ENCODE results near the gene SOS1. TPM values are rescaled to one million over a fixed set of nuclear protein-coding genes. Genes with fewer than 3 reads are reported as not detected.
"Not testable (repeated sequence)": the region's sequence is repeated elsewhere in the genome, so short reads cannot be mapped to it uniquely, and the experiment has no call there.

The SOS1 gene
- total RNA-seq, 6 donors from 2014 or later, result 10.4 to 51.2 (median 25.3) TPM

DNA sequence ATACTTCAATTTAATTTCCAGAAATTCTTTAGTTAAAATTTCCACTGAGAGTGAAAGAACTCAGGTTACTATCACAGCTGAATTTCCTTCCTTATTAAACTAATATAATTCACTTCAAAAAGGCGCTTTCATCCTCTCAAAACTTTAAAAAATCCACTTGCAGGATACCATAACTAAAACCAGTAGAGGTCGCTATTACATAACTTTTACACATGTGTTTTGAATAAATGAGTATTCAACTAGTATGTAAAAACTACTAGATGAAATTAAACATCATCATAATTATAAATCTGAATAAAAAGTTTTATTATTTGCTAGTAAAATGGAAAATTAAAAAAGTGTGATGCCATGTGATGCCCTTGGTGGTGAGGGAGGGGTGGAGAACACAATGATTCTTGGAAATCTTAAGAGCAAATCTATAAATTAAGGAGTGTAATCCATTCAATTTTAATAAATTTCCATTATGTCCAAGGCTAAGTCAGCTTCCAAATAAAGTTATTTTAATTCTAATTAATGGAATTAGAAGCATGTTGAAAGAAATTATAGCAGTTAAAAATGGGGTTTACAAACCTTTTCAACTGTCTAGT lies 61.4 kb downstream of the SOS1 start:
- no peaks in the 10 kb centered on the region for H3K27me3 ChIP-seq
- H3K36me3 ChIP-seq, result peaks cover 0 to 16% (median 1%) of the 10 kb centered on the region in 4 donors
- no peak for TF ChIP-seq EP300 (IDR thresholded peaks at IDR 0.05)
- TF ChIP-seq, protein P1, sequence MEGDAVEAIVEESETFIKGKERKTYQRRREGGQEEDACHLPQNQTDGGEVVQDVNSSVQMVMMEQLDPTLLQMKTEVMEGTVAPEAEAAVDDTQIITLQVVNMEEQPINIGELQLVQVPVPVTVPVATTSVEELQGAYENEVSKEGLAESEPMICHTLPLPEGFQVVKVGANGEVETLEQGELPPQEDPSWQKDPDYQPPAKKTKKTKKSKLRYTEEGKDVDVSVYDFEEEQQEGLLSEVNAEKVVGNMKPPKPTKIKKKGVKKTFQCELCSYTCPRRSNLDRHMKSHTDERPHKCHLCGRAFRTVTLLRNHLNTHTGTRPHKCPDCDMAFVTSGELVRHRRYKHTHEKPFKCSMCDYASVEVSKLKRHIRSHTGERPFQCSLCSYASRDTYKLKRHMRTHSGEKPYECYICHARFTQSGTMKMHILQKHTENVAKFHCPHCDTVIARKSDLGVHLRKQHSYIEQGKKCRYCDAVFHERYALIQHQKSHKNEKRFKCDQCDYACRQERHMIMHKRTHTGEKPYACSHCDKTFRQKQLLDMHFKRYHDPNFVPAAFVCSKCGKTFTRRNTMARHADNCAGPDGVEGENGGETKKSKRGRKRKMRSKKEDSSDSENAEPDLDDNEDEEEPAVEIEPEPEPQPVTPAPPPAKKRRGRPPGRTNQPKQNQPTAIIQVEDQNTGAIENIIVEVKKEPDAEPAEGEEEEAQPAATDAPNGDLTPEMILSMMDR (IDR thresholded peaks at IDR 0.05), result peak; percentile 31 to 61 (median 56)
- ATAC-seq (ENCODE audit: low FRiP score in 2 of 2) (no peak), DNase-seq (no peak)
- WGBS, 2 donors, result 16 to 17% methylated on average over 2 of the region's 2 CpGs
- H3K9me3 ChIP-seq, result no peaks in the 10 kb centered on the region
- H3K27ac ChIP-seq, result no peak overlapping the region
- no peak overlapping the region for H3K4me3 ChIP-seq
- no peaks in the 10 kb centered on the region for H3K4me1 ChIP-seq

DNA sequence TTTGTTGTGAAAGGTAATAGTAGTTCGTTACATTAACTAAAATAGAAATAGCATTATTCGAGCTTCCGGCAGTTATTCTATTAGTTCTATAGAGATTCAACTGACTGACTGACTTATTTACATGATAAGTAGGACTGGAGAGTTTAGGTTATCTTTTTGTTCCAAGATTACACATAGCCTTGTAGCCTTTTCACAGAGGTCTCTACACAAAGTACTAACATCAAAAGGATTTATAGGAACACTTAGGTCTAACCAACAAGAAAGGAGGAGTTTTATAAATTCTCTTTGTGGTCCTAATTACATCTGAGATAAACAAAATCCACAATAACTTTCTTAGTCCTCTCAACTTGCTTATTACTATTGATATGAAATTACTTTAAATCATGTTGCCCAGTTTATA lies 62.8 kb downstream of the SOS1 start:
- no peaks in the 10 kb centered on the region for H3K4me1 ChIP-seq
- H3K36me3 ChIP-seq, result peaks cover 0 to 28% (median 4%) of the 10 kb centered on the region in 4 donors
- no peak overlapping the region for H3K4me3 ChIP-seq
- WGBS, 2 donors, result 94 to 96% methylated on average over 3 of the region's 3 CpGs
- no peaks in the 10 kb centered on the region for H3K27me3 ChIP-seq
- DNase-seq (no peak), ATAC-seq (ENCODE audit: low FRiP score in 2 of 2) (no peak)
- H3K27ac ChIP-seq, result no peak overlapping the region
- no peaks in the 10 kb centered on the region for H3K9me3 ChIP-seq
- TF ChIP-seq POLR2A (IDR thresholded peaks at IDR 0.05), result no peak
- TF ChIP-seq, protein P1 (IDR thresholded peaks at IDR 0.05), result no peak
- TF ChIP-seq POLR2AphosphoS5 (IDR thresholded peaks at IDR 0.05), result no peak
- no peak for TF ChIP-seq EP300 (IDR thresholded peaks at IDR 0.05)

DNA sequence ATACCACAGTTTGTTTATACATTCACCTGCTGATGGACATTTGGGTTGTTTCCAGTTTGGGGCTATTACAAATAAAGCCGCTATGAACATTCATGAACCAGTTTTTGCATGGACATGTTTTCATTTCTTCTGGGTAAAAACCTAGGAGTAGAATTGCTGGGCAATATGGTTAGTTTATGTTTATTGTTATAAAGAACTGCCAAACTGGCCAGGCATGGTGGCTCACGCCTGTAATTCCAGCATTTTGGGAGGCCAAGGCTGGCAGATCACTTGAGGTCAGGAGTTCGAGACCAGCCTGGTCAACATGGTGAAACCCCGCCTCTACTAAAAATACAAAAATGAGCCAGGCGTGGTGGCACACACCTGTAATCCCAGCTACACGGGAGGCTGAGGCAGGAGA lies 68.2 kb downstream of the SOS1 start:
- not testable (repeated sequence) for ATAC-seq (ENCODE audit: low FRiP score in 2 of 2); H3K9me3 ChIP-seq; H3K4me1 ChIP-seq; H3K27ac ChIP-seq; H3K4me3 ChIP-seq; H3K27me3 ChIP-seq; DNase-seq
- peaks cover 0 to 64% (median 6%) of the 10 kb centered on the region in 4 donors for H3K36me3 ChIP-seq
- 96 to 99% methylated on average over 6 of the region's 6 CpGs for WGBS, 2 donors

DNA sequence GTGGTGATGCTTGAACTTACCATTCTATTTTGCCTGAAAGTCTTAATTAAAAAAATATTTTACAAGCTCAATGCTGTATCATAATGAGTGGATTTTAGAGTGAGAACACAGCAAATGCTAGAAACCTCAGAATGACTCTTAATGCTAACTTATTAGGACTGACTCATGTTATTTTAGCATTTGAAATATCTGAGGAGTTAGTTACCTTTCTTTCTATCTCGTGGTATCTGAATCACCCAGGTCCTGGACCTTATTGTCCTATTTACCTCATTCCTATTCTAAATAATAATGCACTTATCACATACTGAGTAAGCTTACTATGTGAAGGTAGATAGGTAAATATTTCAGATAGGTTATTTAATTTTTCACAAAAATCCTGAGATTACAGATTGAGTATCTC lies 70.7 kb downstream of the SOS1 start:
- no peak for TF ChIP-seq POLR2AphosphoS5 (IDR thresholded peaks at IDR 0.05)
- TF ChIP-seq POLR2A (IDR thresholded peaks at IDR 0.05), result no peak
- no peak for TF ChIP-seq EP300 (IDR thresholded peaks at IDR 0.05)
- TF ChIP-seq, protein P1 (IDR thresholded peaks at IDR 0.05), result no peak
- WGBS, 2 donors, result 90 to 94% methylated on average over 1 of the region's 1 CpG
- Histone ChIP-seq H3K9me3 (no peaks in the 10 kb centered on the region), H3K4me3 (no peak overlapping the region), H3K4me1 (no peaks in the 10 kb centered on the region), H3K27me3 (no peaks in the 10 kb centered on the region), H3K36me3 (peaks cover 0 to 54% (median 6%) of the 10 kb centered on the region in 4 donors), H3K27ac (no peak overlapping the region)
- no peak for ATAC-seq (ENCODE audit: low FRiP score in 2 of 2)
- DNase-seq, result no peak

GRCh38 chr2:39039072-39039471 lies 81.8 kb downstream of the SOS1 start:
- Histone ChIP-seq H3K4me3 (no peak overlapping the region), H3K9me3 (no peaks in the 10 kb centered on the region), H3K27ac (no peak overlapping the region), H3K27me3 (no peaks in the 10 kb centered on the region), H3K4me1 (peaks cover 0 to 3% (median 0%) of the 10 kb centered on the region in 4 donors), H3K36me3 (peaks cover 0 to 8% (median 3%) of the 10 kb centered on the region in 4 donors)
- DNase-seq (no peak), ATAC-seq (ENCODE audit: low FRiP score in 2 of 2) (no peak)
- 95 to 97% methylated on average over 2 of the region's 2 CpGs for WGBS, 2 donors
- TF ChIP-seq POLR2A (IDR thresholded peaks at IDR 0.05) (no peak), POLR2AphosphoS5 (IDR thresholded peaks at IDR 0.05) (no peak), EP300 (IDR thresholded peaks at IDR 0.05) (no peak)
- TF ChIP-seq, protein P1 (IDR thresholded peaks at IDR 0.05), result no peak

Data from upper lobe of left lung (tissue), 6 donors.